Adipocyte (in vitro differentiated cells): ENCODE measurements around the gene MAPKAP1.
A peak's percentile ranks its signal among the peaks of the same experiment; 100 is the strongest.

Experiments used
- DNase-seq: peaks from one replicate; pipeline ENCODE4 v3.0.0-alpha.2; 2015; ENCODE audit warnings: low read depth
- H3K27me3 ChIP-seq: replicated peaks from 2 replicates; pipeline ENCODE4 v1.7.0; 2013; ENCODE audit warnings: mild to moderate bottlenecking, low read length, moderate library complexity; ENCODE audit not compliant: control insufficient read depth, insufficient read depth
- H3K36me3 ChIP-seq: 2 replicates; pipeline ENCODE4 v1.7.0; 2013; ENCODE audit warnings: low read length, mild to moderate bottlenecking, moderate library complexity; ENCODE audit not compliant: control insufficient read depth, insufficient read depth, severe bottlenecking
- H3K4me1 ChIP-seq: 2 replicates; pipeline ENCODE4 v1.7.0; 2013; ENCODE audit warnings: mild to moderate bottlenecking, low read length, moderate library complexity; ENCODE audit not compliant: control insufficient read depth, insufficient read depth
- H3K4me3 ChIP-seq: 2 replicates; pipeline ENCODE4 v1.7.0; 2013; ENCODE audit warnings: mild to moderate bottlenecking, low read length, moderate library complexity
- H3K9ac ChIP-seq: 2 replicates; pipeline ENCODE4 v1.7.0; 2013; ENCODE audit warnings: mild to moderate bottlenecking, low read length, moderate library complexity
- H3K9me3 ChIP-seq: 2 replicates; pipeline ENCODE4 v1.7.0; 2013; ENCODE audit warnings: mild to moderate bottlenecking, low read length, moderate library complexity; ENCODE audit not compliant: control insufficient read depth

Gene MAPKAP1

GRCh38 chr9:125529107-125529506 is 177.9 kb downstream of the MAPKAP1 start:
- H3K9ac ChIP-seq, result no peak overlapping the region
- H3K9me3 ChIP-seq, result no peaks in the 10 kb centered on the region
- H3K36me3 ChIP-seq, result no peaks in the 10 kb centered on the region
- H3K27me3 ChIP-seq, result no peaks in the 10 kb centered on the region
- DNase-seq, result no peak
- no peak overlapping the region for H3K4me3 ChIP-seq
- peaks cover 19% of the 10 kb centered on the region for H3K4me1 ChIP-seq

- no peaks in the 10 kb centered on the region for H3K27me3 ChIP-seq
- H3K4me3 ChIP-seq, result no peak overlapping the region
- DNase-seq, result no peak
- peaks cover 17% of the 10 kb centered on the region for H3K4me1 ChIP-seq
- no peaks in the 10 kb centered on the region for H3K9me3 ChIP-seq
- H3K9ac ChIP-seq, result no peak overlapping the region
- no peaks in the 10 kb centered on the region for H3K36me3 ChIP-seq
These were observed 179.5 kb downstream of the MAPKAP1 start for GRCh38 chr9:125527471-125528002.

- H3K36me3 ChIP-seq, result no peaks in the 10 kb centered on the region
- H3K27me3 ChIP-seq, result no peaks in the 10 kb centered on the region
- DNase-seq, result peak; percentile 86
- no peak overlapping the region for H3K9ac ChIP-seq
- H3K4me3 ChIP-seq, result no peak overlapping the region
- no peaks in the 10 kb centered on the region for H3K9me3 ChIP-seq
- H3K4me1 ChIP-seq, result peaks cover 28% of the 10 kb centered on the region
These were observed 180.9 kb downstream of the MAPKAP1 start for GRCh38 chr9:125525921-125526631.

- Histone ChIP-seq H3K9me3 (no peaks in the 10 kb centered on the region), H3K27me3 (no peaks in the 10 kb centered on the region), H3K4me3 (no peak overlapping the region), H3K9ac (no peak overlapping the region), H3K36me3 (peaks cover 5% of the 10 kb centered on the region), H3K4me1 (peaks cover 31% of the 10 kb centered on the region)
- no peak for DNase-seq
These were observed 182.2 kb downstream of the MAPKAP1 start for GRCh38 chr9:125524583-125525355.

GRCh38 chr9:125523681-125524080 is 183.3 kb downstream of the MAPKAP1 start:
- Histone ChIP-seq H3K27me3 (no peaks in the 10 kb centered on the region), H3K36me3 (peaks cover 5% of the 10 kb centered on the region), H3K9me3 (no peaks in the 10 kb centered on the region)

GRCh38 chr9:125522328-125522725 is 184.7 kb downstream of the MAPKAP1 start:
- no peak overlapping the region for H3K9ac ChIP-seq
- peaks cover 31% of the 10 kb centered on the region for H3K4me1 ChIP-seq
- peak; percentile 54 for DNase-seq
- H3K36me3 ChIP-seq, result peaks cover 5% of the 10 kb centered on the region
- H3K27me3 ChIP-seq, result no peaks in the 10 kb centered on the region
- peak overlapping the region; percentile 34 for H3K4me3 ChIP-seq
- H3K9me3 ChIP-seq, result no peaks in the 10 kb centered on the region

More at GRCh38 chr9:125523681-125524080, 183.3 kb downstream of the MAPKAP1 start:
- DNase-seq, result no peak
- Histone ChIP-seq H3K9ac (no peak overlapping the region), H3K4me3 (no peak overlapping the region), H3K4me1 (peaks cover 31% of the 10 kb centered on the region)

GRCh38 chr9:125521462-125522327 is 185.3 kb downstream of the MAPKAP1 start:
- H3K27me3 ChIP-seq, result no peaks in the 10 kb centered on the region
- peaks cover 5% of the 10 kb centered on the region for H3K36me3 ChIP-seq
- peak overlapping the region; percentile 47 for H3K9ac ChIP-seq
- peak overlapping the region; percentile 34 for H3K4me3 ChIP-seq
- H3K9me3 ChIP-seq, result no peaks in the 10 kb centered on the region
- peaks cover 31% of the 10 kb centered on the region for H3K4me1 ChIP-seq
- DNase-seq, result peak; percentile 71

GRCh38 chr9:125519734-125520133 is 187.3 kb downstream of the MAPKAP1 start:
- Histone ChIP-seq H3K4me3 (no peak overlapping the region), H3K27me3 (no peaks in the 10 kb centered on the region), H3K36me3 (peaks cover 5% of the 10 kb centered on the region), H3K9me3 (no peaks in the 10 kb centered on the region), H3K9ac (no peak overlapping the region), H3K4me1 (peaks cover 20% of the 10 kb centered on the region)
- no peak for DNase-seq

- peaks cover 5% of the 10 kb centered on the region for H3K36me3 ChIP-seq
- H3K9ac ChIP-seq, result no peak overlapping the region
- DNase-seq, result no peak
- no peak overlapping the region for H3K4me3 ChIP-seq
- peaks cover 18% of the 10 kb centered on the region for H3K4me1 ChIP-seq
- H3K27me3 ChIP-seq, result no peaks in the 10 kb centered on the region
- H3K9me3 ChIP-seq, result no peaks in the 10 kb centered on the region
These were observed 189.4 kb downstream of the MAPKAP1 start for GRCh38 chr9:125517577-125517976.

- no peaks in the 10 kb centered on the region for H3K27me3 ChIP-seq
- no peak overlapping the region for H3K9ac ChIP-seq
- H3K4me3 ChIP-seq, result no peak overlapping the region
- peak; percentile 13 for DNase-seq
- peaks cover 5% of the 10 kb centered on the region for H3K36me3 ChIP-seq
- no peaks in the 10 kb centered on the region for H3K9me3 ChIP-seq
- peaks cover 5% of the 10 kb centered on the region for H3K4me1 ChIP-seq
These were observed 190.7 kb downstream of the MAPKAP1 start for GRCh38 chr9:125515983-125516940.
